Fibroblast of lung (primary cell): ENCODE results near the gene TBC1D22A.

ENCODE experiments used
- EZH2 ChIP-seq: IDR thresholded peaks from 2 replicates; pipeline ENCODE4 v1.5.1; 2012; ENCODE audit warnings: low read length, control low read depth, mild to moderate bottlenecking; ENCODE audit errors: missing control alignments
- TF ChIP-seq, protein P1 (sequence below), 2 donors: IDR thresholded peaks in 1 of 2; conservative IDR thresholded peaks in 1 of 2; 1 replicate in 1 of 2; 2 replicates in 1 of 2; pipeline ENCODE4 v1.5.1; 2011 to 2012; ENCODE audit warnings: low read length in 2 of 2, control low read depth in 1 of 2, inconsistent platforms in 1 of 2, low read depth in 1 of 2, mild to moderate bottlenecking in 1 of 2

DNA sequence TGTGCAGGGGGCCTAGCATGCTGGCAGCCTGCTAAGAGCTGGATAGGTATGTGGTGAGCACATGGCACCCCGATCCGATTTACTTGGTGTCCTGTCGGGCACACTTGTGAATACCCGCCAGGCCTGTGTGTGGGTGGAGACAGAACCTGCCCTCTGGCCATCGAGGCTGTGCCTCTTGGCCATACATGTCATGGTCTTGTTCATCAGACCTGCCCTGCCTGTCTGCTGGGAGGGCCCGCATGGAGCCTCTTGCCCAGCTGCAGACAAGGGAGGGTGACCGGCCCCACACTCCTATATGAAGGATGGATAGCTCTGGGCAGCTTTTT lies 310.2 kb downstream of the TBC1D22A start:
- TF ChIP-seq, protein P1, sequence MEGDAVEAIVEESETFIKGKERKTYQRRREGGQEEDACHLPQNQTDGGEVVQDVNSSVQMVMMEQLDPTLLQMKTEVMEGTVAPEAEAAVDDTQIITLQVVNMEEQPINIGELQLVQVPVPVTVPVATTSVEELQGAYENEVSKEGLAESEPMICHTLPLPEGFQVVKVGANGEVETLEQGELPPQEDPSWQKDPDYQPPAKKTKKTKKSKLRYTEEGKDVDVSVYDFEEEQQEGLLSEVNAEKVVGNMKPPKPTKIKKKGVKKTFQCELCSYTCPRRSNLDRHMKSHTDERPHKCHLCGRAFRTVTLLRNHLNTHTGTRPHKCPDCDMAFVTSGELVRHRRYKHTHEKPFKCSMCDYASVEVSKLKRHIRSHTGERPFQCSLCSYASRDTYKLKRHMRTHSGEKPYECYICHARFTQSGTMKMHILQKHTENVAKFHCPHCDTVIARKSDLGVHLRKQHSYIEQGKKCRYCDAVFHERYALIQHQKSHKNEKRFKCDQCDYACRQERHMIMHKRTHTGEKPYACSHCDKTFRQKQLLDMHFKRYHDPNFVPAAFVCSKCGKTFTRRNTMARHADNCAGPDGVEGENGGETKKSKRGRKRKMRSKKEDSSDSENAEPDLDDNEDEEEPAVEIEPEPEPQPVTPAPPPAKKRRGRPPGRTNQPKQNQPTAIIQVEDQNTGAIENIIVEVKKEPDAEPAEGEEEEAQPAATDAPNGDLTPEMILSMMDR (conservative IDR thresholded peaks at IDR 0.05 in 1 of 2, IDR thresholded peaks at IDR 0.05 in 1 of 2; ENCODE audit: low read depth in 1 of 2, low read length in 2 of 2) = no peak
- TF ChIP-seq EZH2 = no peak
